OCI-LY7 (cell line): ENCODE data around the gene NME7. TPM values are rescaled to one million over a fixed set of nuclear protein-coding genes. Genes with fewer than 3 reads are reported as not detected.

ENCODE experiments used
- BruUV-seq: library from RNA; stranded (reverse); fragments of 400-500 nt; replicated peaks from 2 replicates; lab custom pipeline; 2021; lab: Mats Ljungman, UMichigan
- CTCF ChIA-PET: fragments of 300-600 bp; sonication (Branson Sonifier 250); formaldehyde crosslinking; loops from one replicate; lab custom pipeline; 2022; ENCODE audit warnings: antibody characterized with exemption; ENCODE audit not compliant: unreplicated experiment; lab: Charles Lee
- POLR2A ChIA-PET: fragments of 300-600 bp; sonication (Branson Sonifier 250); formaldehyde crosslinking; loops from one replicate; lab custom pipeline; 2022; ENCODE audit warnings: antibody characterized with exemption; lab: Charles Lee
- DNase-seq: peaks from one replicate; pipeline ENCODE4 v3.0.0-alpha.2; 2015; ENCODE audit warnings: low spot score
- H2AFZ ChIP-seq: fragments of 200-600 bp; sonication (generic), shearing (Covaris generic); 2 replicates; pipeline ENCODE4 v1.6.1; 2014; ENCODE audit warnings: mild to moderate bottlenecking, antibody characterized with exemption, low read length, moderate library complexity
- H3K27ac ChIP-seq: fragments of 200-600 bp; sonication (generic); 2 replicates; pipeline ENCODE4 v1.5.1; 2014; ENCODE audit warnings: mixed run types, low read depth, mild to moderate bottlenecking, moderate library complexity, low read length, inconsistent platforms; ENCODE audit not compliant: poor library complexity, severe bottlenecking
- H3K36me3 ChIP-seq: fragments of 200-600 bp; sonication (generic); 2 replicates; pipeline ENCODE4 v1.6.1; 2014; ENCODE audit warnings: mild to moderate bottlenecking, antibody characterized with exemption, low read length, moderate library complexity, mixed read lengths; ENCODE audit not compliant: insufficient read depth
- H3K4me1 ChIP-seq: fragments of 200-600 bp; sonication (generic); 2 replicates; pipeline ENCODE4 v1.5.1; 2014; ENCODE audit warnings: mild to moderate bottlenecking, low read length; ENCODE audit not compliant: insufficient read depth, poor library complexity, severe bottlenecking
- H3K4me2 ChIP-seq: fragments of 200-600 bp; sonication (generic); 2 replicates; pipeline ENCODE4 v1.6.1; 2014; ENCODE audit warnings: mild to moderate bottlenecking, low read length
- H3K4me3 ChIP-seq: fragments of 200-600 bp; sonication (generic); 2 replicates; pipeline ENCODE4 v1.5.1; 2014; ENCODE audit warnings: mild to moderate bottlenecking, low read depth, low read length; ENCODE audit not compliant: poor library complexity, severe bottlenecking
- H3K79me2 ChIP-seq: fragments of 200-600 bp; sonication (generic); 2 replicates; pipeline ENCODE4 v1.6.1; 2016; ENCODE audit warnings: low read depth, mild to moderate bottlenecking, low read length, moderate library complexity, mixed read lengths; ENCODE audit not compliant: insufficient read depth
- H3K9me2 ChIP-seq: fragments of 200-600 bp; sonication (generic); 2 replicates; pipeline ENCODE4 v1.6.1; 2016; ENCODE audit warnings: mild to moderate bottlenecking, low read length, mixed read lengths; ENCODE audit not compliant: insufficient read depth
- H3K9me3 ChIP-seq: fragments of 200-600 bp; sonication (generic); 2 replicates; pipeline ENCODE4 v1.6.1; 2014; ENCODE audit warnings: mild to moderate bottlenecking, mixed run types, low read length, mixed read lengths
- H4K20me1 ChIP-seq: fragments of 200-600 bp; sonication (generic); 2 replicates; pipeline ENCODE4 v1.6.1; 2014; ENCODE audit warnings: mild to moderate bottlenecking, antibody characterized with exemption, low read length, moderate library complexity, mixed read lengths; ENCODE audit not compliant: insufficient read depth
- EZH2phosphoT487 ChIP-seq: fragments of 200-600 bp; sonication (generic); IDR thresholded peaks from 2 replicates; pipeline ENCODE4 v1.6.1; 2018; ENCODE audit warnings: low read depth, borderline replicate concordance, mild to moderate bottlenecking, mixed run types, antibody characterized with exemption, low read length, moderate library complexity, mixed read lengths
- intact Hi-C: fragments of 100-400 bp; cut with micrococcal nuclease; formaldehyde crosslinking; loops from one replicate; pipeline ENCODE4 v1.10.0; 2022; ENCODE audit not compliant: unreplicated experiment
- total RNA-seq, 2 experiments: library from RNA; depleted of rRNA in 1 of 2; stranded (reverse); fragments of >200 nt in 1 of 2; shearing (Covaris generic) in 1 of 2; gene quantifications; 2 replicates each; pipeline ENCODE4 v1.2.3, GENCODE V29; 2014 to 2022
- TF ChIP-seq, protein P1 (sequence below): fragments of 200-600 bp; sonication (generic); conservative IDR thresholded peaks from 2 replicates; pipeline ENCODE4 v1.5.1; 2014; ENCODE audit warnings: mild to moderate bottlenecking, antibody characterized with exemption, low read length, moderate library complexity, mixed read lengths

The NME7 gene
- total RNA-seq, 2 experiments from 2014 or later = 9.3 to 17.0 TPM

DNA sequence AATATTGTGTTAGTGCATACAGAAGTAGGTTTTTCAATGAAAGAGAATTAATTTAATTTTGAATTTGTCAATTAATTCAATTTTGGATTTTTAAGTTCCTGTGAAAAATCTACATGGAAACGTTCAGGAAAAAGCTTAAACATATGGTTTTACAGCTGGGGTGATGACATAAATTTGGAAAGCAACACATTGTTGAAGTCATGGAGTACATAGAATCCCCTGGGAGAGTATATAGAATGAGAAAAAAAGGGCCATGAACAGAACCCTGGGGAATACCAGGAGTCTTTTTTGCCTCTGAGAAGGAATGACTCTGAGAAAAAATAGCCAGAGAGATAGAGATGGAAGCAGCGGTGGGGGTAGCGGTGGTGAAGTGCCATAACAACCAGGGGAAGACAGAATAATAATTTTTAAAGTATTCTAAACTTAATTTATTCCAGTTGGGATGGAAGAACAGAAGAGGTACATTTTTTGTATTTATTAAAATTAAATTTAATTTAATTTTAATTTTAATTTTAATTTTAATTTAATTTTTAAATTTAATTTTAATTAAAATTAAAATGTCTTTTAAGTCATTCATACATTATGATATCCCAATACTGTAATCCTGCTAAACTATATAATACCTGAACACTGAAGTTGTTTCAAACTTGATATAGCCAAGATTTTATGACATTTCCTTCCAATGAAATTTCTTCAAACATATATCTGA lies 48.9 kb downstream of the NME7 start:
- intact Hi-C loops = no loop called here
- BruUV-seq = no TSS peak
- Histone ChIP-seq H3K9me2 (no peaks in the 10 kb centered on the region), H3K9me3 (no peaks in the 10 kb centered on the region), H3K4me1 (no peaks in the 10 kb centered on the region), H4K20me1 (no peaks in the 10 kb centered on the region), H3K4me2 (no peak overlapping the region), H3K4me3 (no peak overlapping the region), H3K79me2 (no peaks in the 10 kb centered on the region), H3K27ac (no peak overlapping the region), H3K36me3 (no peaks in the 10 kb centered on the region), H2AFZ (no peak overlapping the region)
- no peak for DNase-seq
- ChIA-PET CTCF (no interaction called here), POLR2A (no interaction called here)
- TF ChIP-seq EZH2phosphoT487 = no peak
- TF ChIP-seq, protein P1, sequence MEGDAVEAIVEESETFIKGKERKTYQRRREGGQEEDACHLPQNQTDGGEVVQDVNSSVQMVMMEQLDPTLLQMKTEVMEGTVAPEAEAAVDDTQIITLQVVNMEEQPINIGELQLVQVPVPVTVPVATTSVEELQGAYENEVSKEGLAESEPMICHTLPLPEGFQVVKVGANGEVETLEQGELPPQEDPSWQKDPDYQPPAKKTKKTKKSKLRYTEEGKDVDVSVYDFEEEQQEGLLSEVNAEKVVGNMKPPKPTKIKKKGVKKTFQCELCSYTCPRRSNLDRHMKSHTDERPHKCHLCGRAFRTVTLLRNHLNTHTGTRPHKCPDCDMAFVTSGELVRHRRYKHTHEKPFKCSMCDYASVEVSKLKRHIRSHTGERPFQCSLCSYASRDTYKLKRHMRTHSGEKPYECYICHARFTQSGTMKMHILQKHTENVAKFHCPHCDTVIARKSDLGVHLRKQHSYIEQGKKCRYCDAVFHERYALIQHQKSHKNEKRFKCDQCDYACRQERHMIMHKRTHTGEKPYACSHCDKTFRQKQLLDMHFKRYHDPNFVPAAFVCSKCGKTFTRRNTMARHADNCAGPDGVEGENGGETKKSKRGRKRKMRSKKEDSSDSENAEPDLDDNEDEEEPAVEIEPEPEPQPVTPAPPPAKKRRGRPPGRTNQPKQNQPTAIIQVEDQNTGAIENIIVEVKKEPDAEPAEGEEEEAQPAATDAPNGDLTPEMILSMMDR = no peak

DNA sequence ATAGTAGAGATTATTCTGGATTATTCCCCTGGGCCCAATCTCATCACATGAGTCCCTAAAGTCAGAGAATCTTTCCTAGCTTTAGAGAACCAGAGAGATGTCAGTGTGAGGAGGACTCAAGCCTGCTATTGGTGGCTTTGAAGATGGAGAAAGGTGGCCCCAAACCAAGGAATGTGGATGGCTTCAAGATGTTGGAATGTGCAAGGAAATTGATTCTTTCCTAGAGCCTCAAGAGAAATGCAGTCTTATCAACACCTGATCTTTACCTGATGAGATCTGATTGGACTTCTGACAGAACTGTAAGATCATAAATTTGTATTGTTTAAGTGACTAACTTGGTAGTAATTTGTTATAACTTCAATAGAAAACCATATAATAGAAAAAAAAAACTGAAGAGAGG lies 51.0 kb downstream of the NME7 start:
- H3K9me3 ChIP-seq = no peaks in the 10 kb centered on the region
- no TSS peak for BruUV-seq
- H3K79me2 ChIP-seq = no peaks in the 10 kb centered on the region
- ChIA-PET POLR2A (no interaction called here), CTCF (no interaction called here)
- no peak overlapping the region for H3K4me3 ChIP-seq
- H3K4me1 ChIP-seq = no peaks in the 10 kb centered on the region
- H3K4me2 ChIP-seq = no peak overlapping the region
- DNase-seq = no peak
- no peaks in the 10 kb centered on the region for H3K9me2 ChIP-seq
- intact Hi-C loops = no loop called here
- H3K27ac ChIP-seq = no peak overlapping the region
- H4K20me1 ChIP-seq = no peaks in the 10 kb centered on the region
- H2AFZ ChIP-seq = no peak overlapping the region
- TF ChIP-seq, protein P1 = no peak
- TF ChIP-seq EZH2phosphoT487 = no peak
- H3K36me3 ChIP-seq = no peaks in the 10 kb centered on the region

DNA sequence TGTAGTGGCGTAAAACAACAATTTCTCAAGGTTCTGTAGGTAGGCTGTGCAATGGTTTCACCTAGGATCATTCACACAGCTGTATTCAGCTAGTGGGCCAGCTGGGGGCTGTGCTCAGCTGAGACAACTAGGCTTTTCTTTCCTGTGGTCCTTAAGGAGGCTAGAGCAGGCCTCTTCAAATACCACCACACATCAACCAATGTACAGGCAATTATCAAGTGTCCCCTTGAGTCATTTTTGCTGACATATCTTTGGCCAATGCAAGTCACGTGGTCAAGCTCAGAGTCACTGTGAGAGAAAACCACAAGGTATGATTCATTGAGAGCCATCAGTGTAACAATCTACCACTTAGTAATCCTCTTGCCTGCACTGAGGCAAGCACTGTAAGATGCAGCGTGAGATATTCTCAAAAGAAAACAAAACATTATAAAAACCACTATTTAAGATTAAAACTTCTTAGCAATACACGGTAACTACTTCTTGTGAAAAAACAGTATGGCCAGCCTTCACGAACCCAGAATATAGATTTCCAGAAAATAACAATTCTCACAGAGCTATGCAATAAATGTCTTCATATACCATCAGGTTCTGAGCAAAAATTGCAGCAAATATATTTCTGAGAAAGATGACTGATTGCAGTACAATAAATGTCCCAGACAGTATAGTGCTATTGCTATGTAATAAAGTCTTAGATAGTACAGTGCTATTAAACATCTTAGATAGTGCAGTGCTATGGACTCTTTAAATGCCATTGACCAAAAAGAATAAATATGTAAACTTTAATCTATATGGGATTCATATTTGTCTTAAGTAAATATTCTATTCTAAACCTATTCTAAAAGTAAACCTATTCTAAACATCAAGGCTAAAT lies 55.3 kb downstream of the NME7 start:
- H4K20me1 ChIP-seq = no peaks in the 10 kb centered on the region
- intact Hi-C loops = no loop called here
- H3K4me1 ChIP-seq = no peaks in the 10 kb centered on the region
- ChIA-PET POLR2A (no interaction called here), CTCF (no interaction called here)
- BruUV-seq = no TSS peak
- H2AFZ ChIP-seq = no peak overlapping the region
- H3K4me2 ChIP-seq = no peak overlapping the region
- TF ChIP-seq EZH2phosphoT487 = no peak
- TF ChIP-seq, protein P1 = no peak
- no peaks in the 10 kb centered on the region for H3K9me2 ChIP-seq
- no peak for DNase-seq
- no peak overlapping the region for H3K4me3 ChIP-seq
- no peaks in the 10 kb centered on the region for H3K79me2 ChIP-seq
- no peaks in the 10 kb centered on the region for H3K9me3 ChIP-seq
- no peaks in the 10 kb centered on the region for H3K36me3 ChIP-seq
- H3K27ac ChIP-seq = no peak overlapping the region
